ENCODE results near the gene TM7SF2. TPM values are rescaled to one million over a fixed set of nuclear protein-coding genes. Genes with fewer than 3 reads are reported as not detected.

TM7SF2 gene
- total RNA-seq, 1 experiment from 2014 or later, result 73.8 TPM

DNA sequence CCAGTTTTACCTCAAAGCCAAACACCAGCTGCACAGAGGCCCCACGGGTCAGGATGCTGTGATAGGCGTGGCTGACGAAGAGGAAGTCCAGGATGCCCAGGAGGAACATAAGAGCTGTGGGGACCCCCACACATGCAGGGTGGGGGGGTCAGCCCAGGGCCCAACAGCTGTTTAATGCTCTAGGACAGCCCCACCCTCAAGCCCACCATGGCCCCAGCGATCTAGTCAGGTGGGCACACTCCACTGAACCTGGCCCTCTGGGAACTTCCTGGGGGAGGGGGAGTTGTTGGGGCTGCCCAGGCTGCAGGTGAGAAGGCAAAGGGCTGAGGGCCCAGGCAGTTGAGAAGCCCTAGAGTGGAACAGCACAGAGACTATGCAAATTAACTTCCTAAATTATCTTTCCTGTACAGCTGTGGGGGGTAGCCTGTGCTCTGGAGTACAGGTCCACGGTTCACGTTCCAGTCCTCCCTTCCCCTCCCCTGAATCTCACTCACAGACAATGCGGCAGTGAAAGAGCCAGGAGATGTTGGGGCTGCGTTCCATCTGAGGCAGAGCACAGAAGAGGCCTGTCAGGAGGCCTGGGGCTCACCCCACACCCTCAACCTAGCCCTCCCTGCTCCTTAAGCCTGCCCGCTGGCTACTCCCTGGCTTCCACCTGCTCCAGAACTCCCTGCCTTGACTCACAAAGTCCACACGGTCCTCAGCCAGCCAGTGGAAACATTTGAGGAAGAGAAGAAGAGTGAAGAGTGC is 20.7 kb downstream of the TM7SF2 start:
- Mint-ChIP-seq H3K27me3 (ENCODE audit: insufficient read depth, unreplicated experiment) (no peaks in the 10 kb centered on the region), H3K4me1 (ENCODE audit: low read depth, unreplicated experiment) (peaks cover 8% of the 10 kb centered on the region), H3K9me3 (ENCODE audit: unreplicated experiment) (no peaks in the 10 kb centered on the region), H3K36me3 (ENCODE audit: insufficient read depth, unreplicated experiment) (peaks cover 62% of the 10 kb centered on the region), H3K4me3 (ENCODE audit: unreplicated experiment) (peak overlapping the region; percentile 93), H3K27ac (ENCODE audit: unreplicated experiment) (no peak overlapping the region)
- peaks cover 7% of the 10 kb centered on the region for H3K36me3 ChIP-seq (ENCODE audit: control insufficient read depth, insufficient read depth, low read length)
- TF ChIP-seq CTCF (IDR thresholded peaks at IDR 0.05; ENCODE audit: insufficient read depth in 1 of 2, low read depth in 1 of 2, low read length in 1 of 2, severe bottlenecking in 1 of 2, unreplicated experiment in 1 of 2), result no peak
- POLR2A ChIA-PET, result interaction anchor here (0.5 to 2.1 kb wide), 2 partner anchors 10 to 827 kb away, joined by 4 to 10 read pairs; partner anchors contain the start of genes ESRRA, FAU and MRPL49
- CTCF ChIA-PET, result no interaction called here
- H3K4me1 ChIP-seq, result 0 out of 2 replicates have a peak, but pooled peaks cover 5% of the 10 kb centered on the region
- no peaks in the 10 kb centered on the region for H3K27me3 ChIP-seq (replicated peaks; ENCODE audit: control insufficient read depth, insufficient read depth, low read length)
- intact Hi-C loops (cut with micrococcal nuclease; ENCODE audit: unreplicated experiment), result no loop called here
- BruUV-seq (replicated peaks), result no TSS peak
- no peaks in the 10 kb centered on the region for H3K9me3 ChIP-seq
- no peak overlapping the region for H3K4me3 ChIP-seq (ENCODE audit: low read depth, low read length)
- no peak for DNase-seq

DNA sequence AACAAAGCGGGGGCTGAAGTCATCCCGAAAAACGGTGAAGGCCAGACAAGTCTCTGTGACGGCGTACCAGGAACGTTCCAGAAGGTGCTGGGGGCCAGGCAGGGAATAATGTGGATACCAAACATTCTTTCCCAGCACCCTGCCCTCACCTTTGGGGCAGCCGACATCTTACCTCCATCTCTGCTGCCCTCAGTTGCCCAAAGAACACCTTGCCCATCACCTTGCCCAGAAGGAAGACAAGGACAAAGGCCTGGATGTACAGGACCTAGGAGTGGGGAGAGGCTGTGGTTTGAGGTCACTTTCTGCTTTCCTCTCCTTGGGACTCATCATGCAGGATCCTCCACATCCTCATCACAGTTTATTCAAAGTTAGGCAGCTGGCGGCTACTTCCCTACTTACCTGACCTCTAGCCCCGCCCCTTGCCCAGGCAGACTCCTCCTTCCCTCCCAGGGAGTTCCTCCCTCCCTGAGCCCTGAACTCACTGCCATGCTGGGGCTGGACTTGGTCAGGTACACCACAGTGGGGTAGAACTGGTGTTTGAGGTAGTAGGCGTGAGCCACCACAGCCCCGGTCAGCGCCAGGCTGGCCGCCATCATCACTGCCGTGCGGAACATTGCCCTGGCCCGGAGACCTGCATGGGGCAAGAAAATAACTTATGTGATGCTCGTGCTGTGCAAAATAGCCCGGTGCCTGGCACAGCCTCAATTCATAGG is 21.5 kb downstream of the TM7SF2 start:
- H3K4me3 ChIP-seq (ENCODE audit: low read depth, low read length), result peak overlapping the region; percentile 99
- POLR2A ChIA-PET, result interaction anchor here (2.7 kb wide), 1 partner anchor 11 kb away, joined by 48 read pairs; the partner anchor contains the start of genes FAU and MRPL49
- peak overlapping the region; percentile 100 for H3K27ac Mint-ChIP-seq (ENCODE audit: unreplicated experiment)
- peak overlapping the region; percentile 93 for H3K4me3 Mint-ChIP-seq (ENCODE audit: unreplicated experiment)
- TF ChIP-seq CTCF (IDR thresholded peaks at IDR 0.05; ENCODE audit: insufficient read depth in 1 of 2, low read depth in 1 of 2, low read length in 1 of 2, severe bottlenecking in 1 of 2, unreplicated experiment in 1 of 2), result no peak
- no TSS peak for BruUV-seq (replicated peaks)
- H3K27me3 Mint-ChIP-seq (ENCODE audit: insufficient read depth, unreplicated experiment), result no peaks in the 10 kb centered on the region
- peaks cover 8% of the 10 kb centered on the region for H3K4me1 Mint-ChIP-seq (ENCODE audit: low read depth, unreplicated experiment)
- intact Hi-C loops (cut with micrococcal nuclease; ENCODE audit: unreplicated experiment), result no loop called here
- H3K27me3 ChIP-seq (replicated peaks; ENCODE audit: control insufficient read depth, insufficient read depth, low read length), result no peaks in the 10 kb centered on the region
- DNase-seq, result peak; percentile 78 to 79
- peaks cover 7% of the 10 kb centered on the region for H3K36me3 ChIP-seq (ENCODE audit: control insufficient read depth, insufficient read depth, low read length)
- CTCF ChIA-PET, result interaction anchor here (0.6 to 2.5 kb wide), 2 partner anchors 11 to 394 kb away, joined by 5 to 11 read pairs; partner anchors contain the start of genes FAU and MRPL49
- no peaks in the 10 kb centered on the region for H3K9me3 Mint-ChIP-seq (ENCODE audit: unreplicated experiment)
- H3K36me3 Mint-ChIP-seq (ENCODE audit: insufficient read depth, unreplicated experiment), result peaks cover 54% of the 10 kb centered on the region
- 0 out of 2 replicates have a peak, but pooled peaks cover 5% of the 10 kb centered on the region for H3K4me1 ChIP-seq
- no peaks in the 10 kb centered on the region for H3K9me3 ChIP-seq

DNA sequence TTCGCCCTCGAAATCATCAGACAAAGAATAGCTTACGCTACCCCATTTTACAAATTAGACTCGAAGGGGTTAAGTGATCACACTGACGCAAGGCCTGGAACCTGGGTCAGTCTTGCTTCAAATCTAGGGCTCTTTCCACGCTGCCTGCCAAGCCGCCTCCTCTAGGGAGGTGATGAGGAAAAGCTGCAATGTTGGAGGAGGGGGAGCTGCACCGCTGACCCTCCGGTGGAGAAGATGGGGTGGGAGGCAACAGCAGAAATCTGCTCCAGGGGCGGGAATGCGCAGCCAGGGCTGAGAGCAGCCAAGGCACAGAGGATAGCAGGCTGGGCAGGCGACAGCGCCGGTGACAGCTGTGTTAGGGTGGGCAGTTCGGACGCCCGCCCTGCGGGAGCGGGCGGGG is 22.1 kb downstream of the TM7SF2 start:
- Mint-ChIP-seq H3K9me3 (ENCODE audit: unreplicated experiment) (no peaks in the 10 kb centered on the region), H3K27me3 (ENCODE audit: insufficient read depth, unreplicated experiment) (no peaks in the 10 kb centered on the region), H3K27ac (ENCODE audit: unreplicated experiment) (peak overlapping the region; percentile 100), H3K4me1 (ENCODE audit: low read depth, unreplicated experiment) (peaks cover 8% of the 10 kb centered on the region), H3K4me3 (ENCODE audit: unreplicated experiment) (peak overlapping the region; percentile 93), H3K36me3 (ENCODE audit: insufficient read depth, unreplicated experiment) (peaks cover 49% of the 10 kb centered on the region)
- ChIA-PET CTCF (interaction anchor here (0.6 to 2.5 kb wide), 2 partner anchors 12 to 394 kb away, joined by 5 to 11 read pairs; partner anchors contain the start of genes FAU and MRPL49), POLR2A (interaction anchor here (2.7 kb wide), 1 partner anchor 12 kb away, joined by 48 read pairs; the partner anchor contains the start of genes FAU and MRPL49)
- H3K4me1 ChIP-seq, result 0 out of 2 replicates have a peak, but pooled peaks cover 5% of the 10 kb centered on the region
- H3K9me3 ChIP-seq, result no peaks in the 10 kb centered on the region
- H3K36me3 ChIP-seq (ENCODE audit: control insufficient read depth, insufficient read depth, low read length), result peaks cover 7% of the 10 kb centered on the region
- no peak for TF ChIP-seq CTCF (IDR thresholded peaks at IDR 0.05; ENCODE audit: insufficient read depth in 1 of 2, low read depth in 1 of 2, low read length in 1 of 2, severe bottlenecking in 1 of 2, unreplicated experiment in 1 of 2)
- no peaks in the 10 kb centered on the region for H3K27me3 ChIP-seq (replicated peaks; ENCODE audit: control insufficient read depth, insufficient read depth, low read length)
- intact Hi-C loops (cut with micrococcal nuclease; ENCODE audit: unreplicated experiment), result no loop called here
- peak overlapping the region; percentile 99 for H3K4me3 ChIP-seq (ENCODE audit: low read depth, low read length)
- BruUV-seq (replicated peaks), result TSS peak; percentile 42
- no peak for DNase-seq

All from Caco-2 (cell line).